HG03103 (cell line): ENCODE data around the gene WDR41.

ENCODE experiments used
- ATAC-seq: cut with Tn5 transposase; IDR thresholded peaks from one replicate; pipeline ENCODE4 v1.9.1; 2021; ENCODE audit warnings: low read depth; ENCODE audit not compliant: unreplicated experiment

WDR41 gene

DNA sequence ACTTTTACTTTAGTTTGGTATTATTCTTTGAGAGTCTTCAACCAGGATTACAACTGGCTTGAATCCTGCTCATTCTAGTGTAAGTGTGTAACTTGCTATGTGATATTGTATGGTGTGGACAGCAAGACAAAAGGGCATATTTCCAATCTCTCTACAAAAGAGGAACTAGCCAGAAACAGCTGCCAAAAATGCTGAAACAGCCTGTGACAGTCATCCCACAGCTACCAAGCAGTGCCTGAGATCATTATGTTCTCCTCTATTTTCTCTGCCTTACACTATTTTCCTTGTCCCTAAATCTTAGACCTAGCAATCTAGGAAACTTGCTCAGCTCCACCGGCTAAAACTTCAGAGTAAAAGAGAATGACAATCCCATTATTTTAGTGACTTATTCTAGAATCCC, 42.8 kb downstream of the WDR41 start:
- no peak for ATAC-seq

DNA sequence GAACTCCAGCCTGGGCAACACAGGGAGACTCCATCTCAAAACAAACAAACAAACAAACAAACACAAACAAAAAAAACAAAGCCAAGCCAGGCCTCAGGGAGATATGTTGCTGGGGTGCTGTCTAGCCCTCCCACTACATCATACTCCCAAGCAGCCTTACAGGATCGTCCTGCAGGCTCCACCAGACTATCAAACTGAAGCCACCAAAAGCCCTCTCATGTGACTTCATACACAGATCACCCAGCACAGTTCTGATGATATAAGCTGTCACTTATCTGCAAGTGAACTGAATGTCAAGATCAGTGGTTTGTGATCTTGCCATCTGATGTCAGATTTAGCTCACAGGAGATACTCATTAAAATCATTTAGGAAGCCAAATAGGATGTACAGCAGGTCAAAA, 43.3 kb downstream of the WDR41 start:
- ATAC-seq: no peak

DNA sequence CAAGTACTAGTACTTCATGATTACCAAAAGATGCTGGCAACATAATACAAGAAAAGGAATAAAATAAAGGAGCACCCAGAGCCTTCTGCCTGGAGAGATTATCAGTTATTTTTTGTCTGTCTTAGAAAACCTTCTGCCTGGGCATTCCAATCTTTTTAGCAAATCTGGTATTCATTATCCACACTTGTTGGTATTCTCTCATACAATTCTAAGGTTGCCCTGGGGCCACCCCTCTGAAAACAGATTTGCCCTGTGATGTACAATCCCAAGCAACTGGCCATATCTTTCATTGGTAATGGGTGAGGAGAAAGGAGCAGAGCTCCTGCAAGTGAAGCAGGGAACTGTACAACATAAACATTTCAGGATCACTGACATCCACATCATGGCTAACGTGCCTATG, 47.8 kb downstream of the WDR41 start:
- ATAC-seq: no peak

DNA sequence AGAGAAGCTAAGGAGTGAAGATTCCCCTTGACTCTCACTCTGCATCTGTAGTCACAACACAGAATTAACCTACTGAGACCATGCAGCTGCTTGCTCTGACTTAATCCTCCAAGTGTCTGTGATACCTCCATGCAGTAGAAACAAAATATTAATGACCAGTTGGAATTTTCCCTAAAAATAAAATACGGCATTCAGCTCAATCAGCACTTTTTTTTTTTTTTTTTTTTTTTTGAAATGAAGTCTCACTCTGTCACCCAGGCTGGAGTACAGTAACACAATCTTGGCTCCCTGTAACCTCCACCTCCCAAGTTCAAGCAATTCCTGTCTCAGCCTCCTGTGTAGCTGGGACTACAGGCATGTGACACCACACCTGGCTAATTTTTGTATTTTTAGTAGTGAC, 48.4 kb downstream of the WDR41 start:
- no peak for ATAC-seq

DNA sequence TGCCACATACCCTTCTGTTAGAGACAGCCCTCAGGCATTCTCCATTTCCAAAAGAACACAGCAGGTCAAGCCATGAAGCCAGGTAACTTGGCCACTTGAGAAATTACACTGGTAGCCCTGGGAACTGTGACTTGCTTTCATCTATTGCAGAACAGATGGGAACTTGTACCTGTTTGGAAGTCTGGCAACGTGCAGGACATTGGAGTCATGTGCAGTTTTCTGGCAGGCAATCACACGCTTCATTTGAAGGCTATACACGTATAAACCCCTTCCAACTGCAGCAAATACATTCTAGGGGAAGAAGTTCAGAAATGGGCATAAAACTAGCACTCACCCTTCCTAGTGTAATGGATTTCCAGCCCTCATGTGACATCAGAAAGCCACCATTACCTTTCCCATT, 54.0 kb downstream of the WDR41 start:
- no peak for ATAC-seq

DNA sequence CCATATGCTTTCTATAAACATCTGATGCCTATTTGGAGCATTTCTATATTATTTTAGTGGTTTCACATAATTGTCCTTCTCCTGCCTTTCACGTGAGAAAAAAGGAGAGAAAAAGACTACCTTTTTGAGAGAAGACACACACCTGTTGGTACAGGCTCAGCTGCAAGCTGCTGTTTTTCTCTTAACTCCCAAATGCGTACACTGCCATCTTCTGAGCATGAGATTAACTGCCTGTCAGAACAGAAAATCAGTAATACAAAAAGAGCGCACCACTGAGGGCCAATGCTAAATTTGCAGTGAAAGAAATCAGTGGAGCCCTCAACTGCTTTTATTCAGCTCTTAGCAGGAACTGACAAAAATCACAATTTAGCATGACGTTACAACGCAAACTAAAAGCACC, 54.9 kb downstream of the WDR41 start:
- no peak for ATAC-seq

DNA sequence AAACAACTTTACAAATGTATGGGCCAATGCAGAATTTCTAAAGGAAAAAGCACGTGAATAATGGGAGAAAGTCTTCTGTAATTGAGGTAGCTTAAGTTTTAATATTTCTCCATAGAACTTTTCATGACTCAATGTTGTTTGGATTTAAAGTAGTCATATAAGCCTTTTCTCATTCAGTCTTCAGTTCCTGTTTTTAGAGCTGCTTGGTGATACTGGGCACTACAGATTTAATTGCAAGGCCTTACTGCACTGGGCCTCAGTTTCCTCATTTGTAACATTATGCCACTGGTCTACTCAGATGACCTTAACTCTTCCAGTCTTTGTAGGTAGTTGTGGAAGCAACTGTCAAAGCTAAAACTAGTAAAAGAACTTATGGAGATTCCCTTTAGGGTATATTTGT, 60.4 kb downstream of the WDR41 start:
- ATAC-seq: no peak

DNA sequence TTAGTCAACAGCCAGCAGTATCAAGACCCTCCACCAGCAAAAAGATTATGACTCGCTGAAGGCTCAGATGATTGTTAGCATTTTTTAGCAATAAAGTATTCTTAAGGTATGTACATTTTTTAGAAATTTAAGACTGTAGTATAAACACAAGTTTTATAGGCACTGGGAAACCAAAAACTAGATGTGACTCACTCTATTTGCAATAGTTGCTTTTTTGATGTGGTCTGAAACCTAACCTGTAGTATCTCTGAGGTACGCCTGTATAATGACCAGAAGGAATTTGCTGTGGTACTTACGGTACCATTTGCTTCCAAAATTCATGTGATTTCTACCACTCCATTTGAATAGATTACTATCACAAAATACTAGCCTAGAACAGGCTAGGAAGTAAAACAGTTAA, 60.8 kb downstream of the WDR41 start:
- no peak for ATAC-seq

DNA sequence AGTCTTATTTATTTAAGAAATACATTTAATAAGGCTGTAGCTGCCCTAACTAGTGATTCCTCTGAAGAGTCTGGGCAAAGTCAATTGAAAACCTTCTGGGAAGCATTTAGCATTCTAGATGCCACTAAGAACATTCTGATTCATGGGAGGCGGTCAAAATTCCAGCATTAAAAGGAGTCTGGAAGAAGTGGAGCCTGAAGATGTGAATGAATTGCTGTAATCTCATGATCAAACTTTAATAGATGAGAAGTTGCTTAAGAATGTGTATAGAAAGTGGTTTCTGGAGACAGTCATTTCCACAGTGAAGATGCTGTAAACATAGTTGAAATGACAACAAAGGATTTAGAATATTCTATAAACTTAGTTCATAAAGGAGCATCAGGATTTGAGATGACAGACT, 61.4 kb downstream of the WDR41 start:
- no peak for ATAC-seq

DNA sequence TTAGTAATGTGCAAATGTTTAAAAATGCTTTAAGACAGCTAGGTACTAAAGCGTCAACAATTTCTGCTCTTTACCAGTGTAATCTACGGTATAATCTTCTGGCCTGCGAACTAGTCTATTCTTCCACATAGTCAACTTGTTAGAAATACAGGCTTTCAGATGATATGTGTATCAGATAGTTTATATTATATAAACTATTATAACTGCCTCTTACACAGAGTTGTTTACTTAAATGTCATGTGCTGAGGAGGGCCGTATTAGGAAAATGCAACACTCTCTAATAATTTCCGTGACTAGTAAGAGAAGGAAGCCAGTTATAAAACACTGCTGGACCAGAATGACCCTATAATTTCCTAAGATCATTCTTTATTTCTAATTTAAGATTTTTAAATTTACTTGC, 63.6 kb downstream of the WDR41 start:
- no peak for ATAC-seq

DNA sequence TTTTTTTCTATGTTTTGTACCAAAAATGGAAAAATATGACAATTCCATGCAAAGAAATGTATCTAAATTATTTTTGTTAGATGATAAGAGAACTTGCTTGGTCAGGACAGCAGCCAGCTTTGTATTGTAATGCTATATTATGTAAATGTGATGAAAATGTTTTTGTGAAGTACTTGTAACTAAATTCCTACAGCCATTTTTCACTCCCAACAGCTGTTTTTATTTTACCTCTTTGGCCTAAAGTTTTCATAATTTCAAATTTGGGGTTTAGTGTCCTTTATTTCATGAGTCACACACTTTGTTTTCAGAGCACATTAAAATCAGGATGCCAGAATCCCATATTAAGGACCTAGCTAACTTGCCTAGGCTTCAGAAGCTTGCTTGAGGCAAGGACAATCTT, 64.1 kb downstream of the WDR41 start:
- ATAC-seq: no peak

DNA sequence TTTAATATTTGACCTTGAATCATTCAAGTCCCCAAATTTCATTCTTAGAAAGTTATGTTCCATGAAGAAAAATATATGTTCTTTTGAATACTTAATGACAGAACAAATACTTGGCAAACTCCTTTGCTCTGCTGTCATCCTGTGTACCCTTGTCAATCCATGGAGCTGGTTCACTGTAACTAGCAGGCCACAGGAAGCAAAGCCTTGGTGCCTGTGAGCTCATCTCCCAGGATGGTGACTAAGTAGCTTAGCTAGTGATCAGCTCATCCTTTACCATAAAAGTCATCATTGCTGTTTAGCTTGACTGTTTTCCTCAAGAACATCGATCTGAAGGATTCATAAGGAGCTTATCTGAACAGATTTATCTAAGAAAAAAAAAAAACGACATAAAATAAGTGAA, 65.4 kb downstream of the WDR41 start:
- ATAC-seq: no peak

DNA sequence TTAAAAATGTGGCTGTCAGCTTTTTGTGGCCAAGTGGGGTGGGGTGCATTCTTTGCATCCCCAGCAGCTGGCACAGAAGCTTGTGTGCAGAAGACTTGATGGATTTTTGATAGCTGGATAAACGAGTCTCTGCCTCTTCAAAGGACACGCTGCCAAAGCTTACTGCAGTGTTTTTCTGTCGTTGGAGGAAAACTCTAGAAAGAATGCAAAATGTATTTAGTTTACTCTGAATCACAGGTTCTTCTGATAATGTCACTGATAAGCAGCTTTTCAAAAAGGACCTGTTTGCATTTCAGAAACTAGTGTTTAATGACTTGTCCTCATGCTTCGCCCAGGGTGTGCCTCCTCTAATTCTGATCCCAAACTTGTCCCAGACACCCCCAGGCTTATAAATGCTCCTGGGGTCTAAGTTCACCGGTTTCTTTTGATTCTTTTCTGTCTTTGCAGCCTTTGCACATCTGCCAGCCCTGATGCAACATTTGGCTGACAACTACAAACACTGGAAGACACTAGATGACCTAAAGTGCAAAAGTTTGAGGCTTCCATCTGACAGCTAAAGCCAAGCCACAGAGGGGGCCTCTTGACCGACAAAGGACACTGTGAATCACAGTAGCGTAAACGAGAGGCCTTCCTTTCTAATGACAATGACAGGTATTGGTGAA, 66.0 kb downstream of the WDR41 start:
- no peak for ATAC-seq

DNA sequence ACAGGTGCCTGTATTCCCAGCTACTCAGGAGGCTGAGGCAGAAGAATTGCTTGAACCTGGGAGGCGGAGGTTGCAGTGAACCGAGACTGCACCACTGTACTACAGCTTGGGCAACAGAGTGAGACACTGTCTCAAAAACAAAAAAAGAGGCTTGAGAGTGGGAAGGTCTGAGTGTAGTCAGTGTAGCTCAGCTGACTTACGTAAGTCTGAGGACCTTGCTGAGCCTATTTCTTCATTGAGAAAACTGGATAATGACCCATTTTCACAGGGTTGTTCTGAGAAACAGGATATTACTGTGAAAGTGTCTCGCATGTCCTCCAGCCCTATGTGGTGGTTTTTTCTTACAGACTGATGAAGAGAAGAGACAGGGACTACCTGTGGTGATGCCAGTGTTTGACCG, 66.7 kb downstream of the WDR41 start:
- ATAC-seq: no peak

DNA sequence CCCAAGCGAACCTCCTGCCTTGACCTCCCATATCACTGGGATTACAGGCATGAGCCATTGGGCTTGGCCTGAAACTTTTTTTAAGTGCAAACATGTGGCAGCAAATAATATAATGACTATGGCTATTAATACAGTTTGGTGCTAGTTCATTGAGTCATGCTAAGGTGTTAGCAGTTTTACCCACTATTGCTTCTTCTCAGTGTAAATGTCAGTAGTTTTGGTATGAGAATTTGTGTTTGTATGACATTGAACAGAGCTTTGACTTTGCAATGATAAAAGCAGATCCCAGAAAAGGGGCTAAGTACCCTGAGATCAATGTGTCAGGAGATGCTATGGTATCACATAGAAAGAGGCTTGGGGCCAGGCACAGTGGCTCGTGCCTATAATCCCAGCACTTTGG, 67.2 kb downstream of the WDR41 start:
- ATAC-seq: no peak

DNA sequence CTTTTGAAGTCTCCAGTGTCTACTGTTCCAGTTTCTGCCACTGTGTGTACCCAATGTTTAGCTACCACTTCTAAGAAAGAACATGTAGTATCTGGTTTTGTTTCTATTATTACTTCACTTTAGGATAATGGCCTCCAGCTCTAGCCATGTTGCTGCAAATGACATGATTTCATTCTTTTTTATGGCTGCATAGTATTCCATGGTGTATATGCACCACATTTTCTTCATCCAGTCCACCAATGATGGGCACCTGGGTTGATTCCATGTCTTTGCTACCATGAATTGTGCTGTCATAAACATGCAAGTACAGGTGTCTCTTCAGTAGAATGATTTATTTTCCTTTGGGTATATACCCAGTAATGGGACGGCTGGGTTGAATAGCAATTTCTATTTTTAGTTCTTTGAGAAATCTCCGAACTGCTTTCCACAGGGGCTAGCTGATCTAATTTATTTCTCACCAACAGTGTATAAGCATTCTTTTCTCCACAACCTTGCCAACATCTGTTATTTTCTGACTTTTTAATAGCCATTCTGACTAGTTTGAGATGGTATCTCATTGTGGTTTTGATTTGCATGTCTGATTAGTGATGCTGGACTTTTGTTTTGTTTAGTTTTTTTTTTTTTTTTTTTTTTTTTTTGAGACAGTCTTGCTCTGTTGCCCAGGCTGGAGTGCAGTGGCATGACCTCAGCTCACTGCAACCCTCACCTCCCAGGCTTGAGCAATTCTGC, 68.9 kb downstream of the WDR41 start:
- no peak for ATAC-seq

DNA sequence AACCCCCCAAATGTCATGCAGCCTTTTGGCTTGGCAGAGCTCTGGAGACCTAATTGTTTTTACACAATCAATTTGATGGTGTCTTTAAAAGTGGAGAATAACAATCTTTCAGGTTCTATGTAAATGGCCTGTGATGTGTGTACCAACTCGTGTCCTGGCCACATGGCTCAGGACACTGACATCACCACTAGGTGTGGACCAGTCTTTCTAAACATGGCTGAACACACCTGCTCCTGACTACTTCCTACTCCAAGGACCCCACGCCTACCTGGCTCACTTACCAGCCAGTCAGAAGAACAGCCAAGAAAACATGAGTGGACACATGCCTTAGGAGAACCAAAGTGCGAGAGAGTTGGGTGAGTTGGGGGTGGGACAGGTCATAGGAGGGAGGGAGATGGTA, 71.2 kb downstream of the WDR41 start:
- no peak for ATAC-seq

DNA sequence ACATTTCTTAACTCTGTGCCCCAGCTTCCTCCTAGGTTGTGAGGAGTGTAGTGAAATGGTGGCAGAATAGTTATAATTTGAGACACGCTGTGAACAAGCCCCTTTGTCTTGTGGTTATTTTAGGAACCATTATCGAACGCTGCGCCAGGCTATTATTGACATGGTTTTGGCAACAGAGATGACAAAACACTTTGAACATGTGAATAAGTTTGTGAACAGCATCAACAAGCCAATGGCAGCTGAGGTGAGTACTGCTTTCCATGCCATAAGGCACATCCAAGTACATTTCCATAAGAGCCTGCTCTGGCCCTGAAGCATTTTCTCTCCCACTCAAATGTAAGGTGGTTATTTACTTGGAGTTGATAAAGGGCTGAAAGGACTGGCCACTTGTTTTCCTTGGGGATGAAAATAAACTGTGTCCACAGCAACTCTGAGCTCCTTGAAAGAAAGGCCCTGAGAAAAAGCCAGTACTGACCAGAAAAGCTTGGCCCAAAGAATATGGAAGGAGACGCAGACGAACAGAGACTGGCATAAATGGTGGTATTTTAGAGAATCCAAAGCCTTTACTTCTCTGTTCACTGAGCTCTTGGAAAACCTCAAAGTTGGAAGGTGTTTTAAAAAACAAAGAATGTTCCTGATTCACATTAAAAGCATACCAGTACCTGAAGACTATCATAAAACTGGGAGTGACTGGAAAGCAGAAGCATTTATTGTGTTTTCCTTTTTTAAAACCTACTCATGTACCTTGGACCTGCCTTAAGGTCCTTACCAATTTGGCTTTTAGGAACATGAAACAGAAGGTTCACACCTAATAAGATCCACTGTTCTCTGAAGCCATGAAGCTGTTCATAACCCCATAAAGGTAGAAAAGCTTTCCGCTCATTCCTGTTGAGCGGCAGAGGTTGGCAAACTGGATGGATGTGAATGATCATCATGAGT, 72.2 kb downstream of the WDR41 start:
- no peak for ATAC-seq

DNA sequence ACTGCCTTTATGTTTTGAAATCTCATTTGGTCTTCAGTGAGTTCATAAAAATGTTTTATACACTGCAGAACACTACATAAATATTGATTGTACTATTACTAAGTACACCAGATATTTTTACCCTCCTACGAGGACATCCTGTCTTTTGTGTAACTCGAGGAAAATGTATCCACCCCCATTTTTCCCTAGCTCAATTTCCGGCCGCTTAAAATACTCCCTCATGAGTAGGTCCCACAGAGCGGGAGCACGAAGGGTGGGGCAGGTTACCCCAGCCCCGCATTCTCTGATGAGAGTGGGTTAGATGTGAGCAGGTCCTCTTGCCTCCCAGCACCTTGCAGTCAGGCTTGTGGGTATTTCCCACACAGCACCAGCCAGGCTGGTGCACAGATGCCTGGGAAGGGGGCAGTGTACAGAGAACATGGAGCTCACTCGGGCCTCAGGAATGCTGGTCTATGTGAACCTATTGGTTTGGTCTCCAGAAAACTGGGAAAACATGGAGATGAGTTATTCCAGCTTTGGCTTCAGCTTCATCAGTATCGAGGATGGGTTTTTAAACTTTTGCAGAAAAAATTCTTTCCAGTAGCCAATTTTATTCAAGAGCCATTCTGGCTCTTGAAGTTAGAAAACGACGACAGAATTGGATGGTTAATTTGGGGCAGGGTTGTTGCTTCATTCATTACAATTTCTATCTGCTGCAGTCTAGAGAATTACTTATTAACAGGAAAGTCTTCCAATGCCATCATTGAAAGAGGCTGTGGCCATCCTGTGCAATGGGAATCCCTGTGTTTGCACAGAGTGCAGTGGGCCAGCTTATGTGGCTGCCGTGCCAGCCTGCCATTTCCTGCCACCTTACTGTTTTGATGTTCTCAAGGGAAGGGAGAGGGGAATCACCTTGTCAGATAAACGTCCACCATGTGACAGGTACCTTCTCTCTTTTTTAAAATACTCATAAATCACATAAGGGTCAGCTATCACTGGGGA, 73.2 kb downstream of the WDR41 start:
- no peak for ATAC-seq

DNA sequence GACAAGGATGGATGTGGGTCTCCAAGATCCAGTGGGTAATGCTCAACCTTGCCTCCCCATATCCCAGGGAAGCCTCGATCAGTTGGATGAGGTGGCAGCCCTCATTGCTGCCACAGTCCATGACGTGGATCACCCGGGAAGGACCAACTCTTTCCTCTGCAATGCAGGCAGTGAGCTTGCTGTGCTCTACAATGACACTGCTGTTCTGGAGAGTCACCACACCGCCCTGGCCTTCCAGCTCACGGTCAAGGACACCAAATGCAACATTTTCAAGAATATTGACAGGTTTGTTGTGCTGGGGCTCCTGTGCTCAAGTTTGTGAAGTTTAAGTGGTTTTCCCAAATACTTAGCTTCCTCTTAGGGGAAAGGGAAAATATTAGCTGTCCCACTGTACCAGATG, 74.0 kb downstream of the WDR41 start:
- ATAC-seq: no peak
